Activated T-helper 17 cell treated with anti-CD3 and anti-CD28 coated beads, Interleukin-2, amount 50 U/mL, for 72 hours (primary cell): ENCODE measurements around the gene SKAP1. TPM values are rescaled to one million over a fixed set of nuclear protein-coding genes. Genes with fewer than 3 reads are reported as not detected.
A peak's percentile ranks its signal among the peaks of the same experiment; 100 is the strongest.

ENCODE experiments used
- ATAC-seq: fragments of 150-1000 bp; cut with Tn5 transposase; replicated peaks from 2 replicates; pipeline ENCODE4 v1.10.0; 2021; ENCODE audit warnings: mild to moderate bottlenecking, moderate library complexity
- H3K27ac Mint-ChIP-seq: one replicate; pipeline ENCODE4 v1.8.0; 2022; ENCODE audit warnings: mixed read lengths
- H3K27me3 Mint-ChIP-seq: one replicate; pipeline ENCODE4 v1.8.0; 2022; ENCODE audit warnings: mixed read lengths
- H3K36me3 Mint-ChIP-seq: one replicate; pipeline ENCODE4 v1.8.0; 2022; ENCODE audit warnings: low read depth, mild to moderate bottlenecking, mixed read lengths
- H3K4me1 Mint-ChIP-seq: one replicate; pipeline ENCODE4 v1.8.0; 2022; ENCODE audit warnings: mixed read lengths
- H3K4me3 Mint-ChIP-seq: one replicate; pipeline ENCODE4 v1.8.0; 2022; ENCODE audit warnings: mild to moderate bottlenecking, mixed read lengths
- H3K9me3 Mint-ChIP-seq: one replicate; pipeline ENCODE4 v1.8.0; 2022; ENCODE audit warnings: mixed read lengths
- total RNA-seq, 2 donors: library from RNA; stranded (reverse); gene quantifications; one replicate each; pipeline ENCODE4 v1.2.3, GENCODE V29; 2022

Gene SKAP1
- total RNA-seq, 2 donors from 2014 or later = 71.4 to 103 TPM

GRCh38 chr17:48328457-48328856 is 101.6 kb downstream of the SKAP1 start:
- Mint-ChIP-seq H3K9me3 (no peaks in the 10 kb centered on the region), H3K36me3 (peaks cover 35% of the 10 kb centered on the region), H3K4me3 (no peak overlapping the region), H3K27me3 (no peaks in the 10 kb centered on the region), H3K27ac (peak overlapping the region; percentile 68), H3K4me1 (peaks cover 14% of the 10 kb centered on the region)
- ATAC-seq = no peak

GRCh38 chr17:48326310-48326709 is 103.7 kb downstream of the SKAP1 start:
- Mint-ChIP-seq H3K27me3 (no peaks in the 10 kb centered on the region), H3K9me3 (no peaks in the 10 kb centered on the region), H3K4me3 (no peak overlapping the region), H3K4me1 (peaks cover 18% of the 10 kb centered on the region), H3K36me3 (peaks cover 24% of the 10 kb centered on the region), H3K27ac (no peak overlapping the region)
- no peak for ATAC-seq

DNA sequence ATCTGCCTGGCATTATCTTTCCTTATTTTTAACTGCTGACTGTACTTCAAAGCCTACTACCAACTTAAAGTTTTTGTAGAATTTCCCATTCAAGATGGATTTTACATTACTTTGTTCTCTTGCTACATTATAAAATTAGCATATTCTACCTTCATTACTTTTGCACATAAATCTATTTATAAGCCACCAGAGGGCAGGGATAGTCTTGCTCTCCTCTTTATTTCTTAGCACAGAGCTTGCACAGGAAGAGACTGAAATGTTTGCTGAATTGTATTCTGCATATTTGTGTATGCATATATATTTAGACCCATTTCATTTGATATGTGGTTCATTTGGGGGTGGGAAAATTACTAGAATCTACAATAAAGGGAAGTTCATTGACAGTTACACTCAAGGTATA is 108.0 kb downstream of the SKAP1 start:
- no peaks in the 10 kb centered on the region for H3K9me3 Mint-ChIP-seq
- H3K4me1 Mint-ChIP-seq = peaks cover 22% of the 10 kb centered on the region
- H3K27me3 Mint-ChIP-seq = no peaks in the 10 kb centered on the region
- no peak overlapping the region for H3K4me3 Mint-ChIP-seq
- ATAC-seq = no peak
- H3K27ac Mint-ChIP-seq = no peak overlapping the region
- H3K36me3 Mint-ChIP-seq = peaks cover 25% of the 10 kb centered on the region

DNA sequence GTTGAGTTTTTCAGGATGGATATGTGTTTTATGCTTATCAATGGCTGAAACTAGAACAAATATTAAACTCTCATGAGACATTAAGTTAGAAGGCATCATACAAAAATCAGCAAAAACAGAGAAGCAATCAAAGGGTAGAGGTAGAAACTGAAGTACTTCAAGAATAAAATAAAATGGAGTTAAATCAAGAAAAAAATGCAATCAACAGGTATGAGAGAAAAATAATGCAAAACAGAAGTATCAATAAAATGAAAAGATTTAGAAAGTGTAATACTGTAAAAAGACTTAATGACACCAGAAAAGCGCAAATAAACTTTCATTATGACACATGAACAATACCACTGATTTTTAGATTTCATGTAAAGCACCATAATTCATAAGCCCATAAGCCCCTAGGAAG is 112.3 kb downstream of the SKAP1 start:
- H3K27me3 Mint-ChIP-seq = no peaks in the 10 kb centered on the region

DNA sequence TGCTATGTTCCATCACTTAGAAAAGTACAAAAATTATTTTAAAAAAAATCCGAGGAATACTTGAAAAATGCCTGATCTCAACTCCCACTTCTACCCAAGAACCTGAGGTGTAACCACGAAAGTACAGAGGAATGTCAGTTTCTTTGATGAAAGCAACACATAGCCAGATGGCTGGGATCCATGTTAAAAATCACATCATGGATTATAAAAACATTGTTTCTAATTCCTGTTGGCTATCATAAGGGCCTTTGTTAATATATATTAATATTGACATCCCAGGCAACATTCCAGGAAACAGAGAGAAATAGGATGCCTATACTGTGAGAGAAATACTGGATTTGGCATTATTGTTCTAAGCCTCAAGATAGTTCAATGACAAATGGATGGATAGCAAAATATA is 115.3 kb downstream of the SKAP1 start:
- Mint-ChIP-seq H3K4me1 (peaks cover 27% of the 10 kb centered on the region), H3K4me3 (no peak overlapping the region), H3K9me3 (no peaks in the 10 kb centered on the region), H3K27ac (no peak overlapping the region), H3K27me3 (no peaks in the 10 kb centered on the region), H3K36me3 (peaks cover 49% of the 10 kb centered on the region)
- no peak for ATAC-seq

More for the DNA sequence above, 112.3 kb downstream of the SKAP1 start:
- peaks cover 36% of the 10 kb centered on the region for H3K4me1 Mint-ChIP-seq
- ATAC-seq = no peak
- no peak overlapping the region for H3K27ac Mint-ChIP-seq
- H3K9me3 Mint-ChIP-seq = no peaks in the 10 kb centered on the region
- H3K36me3 Mint-ChIP-seq = peaks cover 43% of the 10 kb centered on the region
- no peak overlapping the region for H3K4me3 Mint-ChIP-seq

- ATAC-seq = no peak
- Mint-ChIP-seq H3K27me3 (no peaks in the 10 kb centered on the region), H3K36me3 (peaks cover 36% of the 10 kb centered on the region), H3K4me3 (no peak overlapping the region), H3K27ac (no peak overlapping the region), H3K9me3 (no peaks in the 10 kb centered on the region), H3K4me1 (peaks cover 24% of the 10 kb centered on the region)
Measured at GRCh38 chr17:48313096-48313755, 116.8 kb downstream of the SKAP1 start.

GRCh38 chr17:48311324-48311723 is 118.7 kb downstream of the SKAP1 start:
- H3K4me1 Mint-ChIP-seq = peaks cover 21% of the 10 kb centered on the region
- H3K27me3 Mint-ChIP-seq = no peaks in the 10 kb centered on the region
- no peak for ATAC-seq
- no peak overlapping the region for H3K4me3 Mint-ChIP-seq
- no peaks in the 10 kb centered on the region for H3K9me3 Mint-ChIP-seq
- peaks cover 26% of the 10 kb centered on the region for H3K36me3 Mint-ChIP-seq
- H3K27ac Mint-ChIP-seq = no peak overlapping the region

- Mint-ChIP-seq H3K27me3 (no peaks in the 10 kb centered on the region), H3K9me3 (no peaks in the 10 kb centered on the region), H3K27ac (no peak overlapping the region), H3K36me3 (peaks cover 21% of the 10 kb centered on the region), H3K4me1 (peaks cover 16% of the 10 kb centered on the region), H3K4me3 (no peak overlapping the region)
- ATAC-seq = no peak
Measured at GRCh38 chr17:48310748-48311213, 119.2 kb downstream of the SKAP1 start.

GRCh38 chr17:48308581-48308980 is 121.4 kb downstream of the SKAP1 start:
- peaks cover 21% of the 10 kb centered on the region for H3K4me1 Mint-ChIP-seq
- no peak overlapping the region for H3K4me3 Mint-ChIP-seq
- H3K27me3 Mint-ChIP-seq = no peaks in the 10 kb centered on the region
- H3K27ac Mint-ChIP-seq = no peak overlapping the region
- ATAC-seq = no peak
- peaks cover 20% of the 10 kb centered on the region for H3K36me3 Mint-ChIP-seq
- no peaks in the 10 kb centered on the region for H3K9me3 Mint-ChIP-seq

- Mint-ChIP-seq H3K36me3 (peaks cover 15% of the 10 kb centered on the region), H3K27me3 (no peaks in the 10 kb centered on the region), H3K4me1 (peaks cover 16% of the 10 kb centered on the region), H3K9me3 (no peaks in the 10 kb centered on the region), H3K4me3 (no peak overlapping the region), H3K27ac (no peak overlapping the region)
- peak; percentile 62 for ATAC-seq
Measured at GRCh38 chr17:48307814-48308411, 122.1 kb downstream of the SKAP1 start.

DNA sequence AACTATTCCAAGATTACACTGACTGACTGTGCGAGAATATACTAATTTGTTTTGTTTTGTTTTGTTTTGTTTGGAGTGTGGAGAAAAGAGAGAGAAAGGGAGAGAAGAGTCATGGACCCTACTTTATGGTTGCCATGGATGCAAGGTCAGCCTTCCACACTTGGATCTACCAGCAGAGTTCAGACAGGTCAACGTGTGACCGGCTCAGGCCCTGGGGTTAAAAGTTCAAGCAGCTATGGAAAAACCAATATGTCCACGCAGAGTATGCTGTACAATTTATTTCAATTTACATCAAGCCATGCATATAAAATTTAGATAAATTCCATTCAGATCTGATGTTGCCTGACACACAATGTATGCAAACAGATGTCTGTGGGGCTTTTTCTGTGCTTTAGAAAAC is 122.8 kb downstream of the SKAP1 start:
- no peak for ATAC-seq
- H3K27me3 Mint-ChIP-seq = no peaks in the 10 kb centered on the region
- no peak overlapping the region for H3K27ac Mint-ChIP-seq
- H3K36me3 Mint-ChIP-seq = peaks cover 15% of the 10 kb centered on the region
- no peak overlapping the region for H3K4me3 Mint-ChIP-seq
- H3K9me3 Mint-ChIP-seq = no peaks in the 10 kb centered on the region
- H3K4me1 Mint-ChIP-seq = peaks cover 16% of the 10 kb centered on the region

DNA sequence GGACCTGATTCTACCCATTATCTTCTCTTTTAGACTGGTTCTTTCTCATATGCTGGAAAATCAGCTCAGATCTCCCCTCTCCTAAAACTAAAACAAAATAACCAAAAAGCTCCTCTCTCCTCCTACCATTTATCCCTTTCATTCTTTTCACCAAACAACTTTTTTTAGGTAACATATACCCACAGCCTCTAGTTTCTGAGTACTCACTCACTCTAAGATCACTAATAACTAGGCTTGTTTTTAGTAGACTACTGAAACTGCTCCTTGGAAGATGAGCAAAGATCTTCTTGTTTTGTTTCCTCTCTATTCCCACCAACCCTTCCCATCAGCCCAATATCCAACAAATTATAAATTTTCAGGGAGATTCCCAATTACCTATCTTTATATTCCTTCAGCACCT is 129.0 kb downstream of the SKAP1 start:
- Mint-ChIP-seq H3K27ac (peak overlapping the region; percentile 80), H3K4me3 (peak overlapping the region; percentile 52), H3K27me3 (no peaks in the 10 kb centered on the region), H3K4me1 (peaks cover 38% of the 10 kb centered on the region), H3K9me3 (no peaks in the 10 kb centered on the region), H3K36me3 (no peaks in the 10 kb centered on the region)
- peak; percentile 61 for ATAC-seq

DNA sequence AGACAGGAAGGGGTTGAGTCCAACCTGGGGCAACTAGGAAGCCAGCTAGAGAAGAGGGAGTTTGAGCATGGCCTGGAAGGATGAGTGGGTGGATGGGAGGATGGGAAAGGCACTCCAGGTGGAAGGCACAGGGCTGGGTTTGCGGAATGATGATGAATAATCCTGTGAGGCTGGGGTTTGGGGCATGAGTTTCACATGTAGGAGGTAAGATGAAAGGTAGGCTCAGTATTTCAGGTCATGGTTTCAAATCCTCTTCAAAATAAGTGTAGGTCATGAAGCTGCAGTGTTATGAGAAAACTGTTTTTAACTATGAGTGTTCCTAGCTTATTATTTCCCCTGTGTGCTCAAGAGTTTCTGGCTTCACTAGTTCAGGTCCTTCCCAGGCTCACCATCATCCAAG is 130.3 kb downstream of the SKAP1 start:
- peak; percentile 84 for ATAC-seq
- Mint-ChIP-seq H3K4me3 (peak overlapping the region; percentile 52), H3K4me1 (peaks cover 43% of the 10 kb centered on the region), H3K9me3 (no peaks in the 10 kb centered on the region), H3K27me3 (no peaks in the 10 kb centered on the region), H3K27ac (peak overlapping the region; percentile 80), H3K36me3 (no peaks in the 10 kb centered on the region)

GRCh38 chr17:48297825-48298224 is 132.2 kb downstream of the SKAP1 start:
- ATAC-seq = no peak
- no peak overlapping the region for H3K4me3 Mint-ChIP-seq
- no peaks in the 10 kb centered on the region for H3K36me3 Mint-ChIP-seq
- no peaks in the 10 kb centered on the region for H3K27me3 Mint-ChIP-seq
- peaks cover 48% of the 10 kb centered on the region for H3K4me1 Mint-ChIP-seq
- peak overlapping the region; percentile 12 for H3K27ac Mint-ChIP-seq
- no peaks in the 10 kb centered on the region for H3K9me3 Mint-ChIP-seq

GRCh38 chr17:48296453-48296852 is 133.6 kb downstream of the SKAP1 start:
- no peaks in the 10 kb centered on the region for H3K27me3 Mint-ChIP-seq
- ATAC-seq = no peak
- no peak overlapping the region for H3K27ac Mint-ChIP-seq
- H3K4me3 Mint-ChIP-seq = peak overlapping the region; percentile 84
- peaks cover 52% of the 10 kb centered on the region for H3K4me1 Mint-ChIP-seq
- no peaks in the 10 kb centered on the region for H3K9me3 Mint-ChIP-seq
- peaks cover under 1% of the 10 kb centered on the region for H3K36me3 Mint-ChIP-seq
